Measurements from ENCODE around the gene TUBB6.

The TUBB6 gene

GRCh38 chr18:12321333-12321732, 13.3 kb downstream of the TUBB6 start:
- ChIA-PET CTCF (no interaction called here), POLR2A (interaction anchor here (1.1 kb wide), 1 partner anchor 55 kb away, joined by 3 read pairs; no protein-coding TSS in a partner anchor)

GRCh38 chr18:12324991-12325725, 17.1 kb downstream of the TUBB6 start:
- POLR2A ChIA-PET, result interaction anchor here (1.5 kb wide), 1 partner anchor 52 kb away, joined by 3 read pairs; the partner anchor contains the start of gene AFG3L2

More at GRCh38 chr18:12321333-12321732, 13.3 kb downstream of the TUBB6 start:
- DNase-seq (ENCODE audit: extremely low spot score), result no peak
- TF ChIP-seq CTBP1 (IDR thresholded peaks at IDR 0.05; ENCODE audit: borderline replicate concordance) (no peak), SP1 (IDR thresholded peaks at IDR 0.05) (no peak), ARNT (IDR thresholded peaks at IDR 0.05) (no peak), FOXK2 (IDR thresholded peaks at IDR 0.05) (no peak), TARDBP (IDR thresholded peaks at IDR 0.05) (no peak), HDGF (IDR thresholded peaks at IDR 0.05; ENCODE audit: borderline replicate concordance) (no peak), FOXM1 (IDR thresholded peaks at IDR 0.05; ENCODE audit: borderline replicate concordance) (no peak)

GRCh38 chr18:12325726-12326245, 17.7 kb downstream of the TUBB6 start:
- CTCF ChIA-PET, result no interaction called here
- DNase-seq (ENCODE audit: extremely low spot score), result no peak
- POLR2A ChIA-PET, result no interaction called here
- TF ChIP-seq PKNOX1 (IDR thresholded peaks at IDR 0.05) (no peak), FOXM1 (IDR thresholded peaks at IDR 0.05; ENCODE audit: borderline replicate concordance) (no peak), CTBP1 (IDR thresholded peaks at IDR 0.05; ENCODE audit: borderline replicate concordance) (no peak), LEF1 (IDR thresholded peaks at IDR 0.05; ENCODE audit: borderline replicate concordance) (no peak), L3MBTL2 (conservative IDR thresholded peaks at IDR 0.05) (no peak), BHLHE40 (IDR thresholded peaks at IDR 0.05; ENCODE audit: borderline replicate concordance) (no peak)

More at GRCh38 chr18:12324991-12325725, 17.1 kb downstream of the TUBB6 start:
- TF ChIP-seq SP1 (IDR thresholded peaks at IDR 0.05) (no peak), TARDBP (IDR thresholded peaks at IDR 0.05) (no peak), SUZ12 (IDR thresholded peaks at IDR 0.05) (no peak), ZNF384 (IDR thresholded peaks at IDR 0.05) (no peak)
- CTCF ChIA-PET, result no interaction called here
- no peak for DNase-seq (ENCODE audit: extremely low spot score)

- no peak for TF ChIP-seq HDGF (IDR thresholded peaks at IDR 0.05; ENCODE audit: borderline replicate concordance)
- no peak for TF ChIP-seq SP1 (IDR thresholded peaks at IDR 0.05)
- TF ChIP-seq ARNT (IDR thresholded peaks at IDR 0.05), result no peak
- no peak for TF ChIP-seq ELF4 (IDR thresholded peaks at IDR 0.05)
- no peak for TF ChIP-seq NFRKB (IDR thresholded peaks at IDR 0.05)
- TF ChIP-seq LEF1 (IDR thresholded peaks at IDR 0.05; ENCODE audit: borderline replicate concordance), result no peak
- no peak for TF ChIP-seq BHLHE40 (IDR thresholded peaks at IDR 0.05; ENCODE audit: borderline replicate concordance)
- POLR2A ChIA-PET, result no interaction called here
- CTCF ChIA-PET, result interaction anchor here (1.0 to 2.4 kb wide), 2 partner anchors 10 to 186 kb away, joined by 4 to 24 read pairs; no protein-coding TSS in a partner anchor
- DNase-seq (ENCODE audit: extremely low spot score), result no peak
These were observed 18.8 kb downstream of the TUBB6 start for GRCh38 chr18:12326711-12327460.

GRCh38 chr18:12327510-12328178, 19.6 kb downstream of the TUBB6 start:
- ChIA-PET CTCF (interaction anchor here (0.6 to 2.4 kb wide), 9 partner anchors 11 to 352 kb away, joined by 3 to 24 read pairs (median 3); no protein-coding TSS in a partner anchor), POLR2A (no interaction called here)
- peak; percentile 77 for DNase-seq (ENCODE audit: extremely low spot score)
- TF ChIP-seq LEF1 (IDR thresholded peaks at IDR 0.05; ENCODE audit: borderline replicate concordance), result no peak
- no peak for TF ChIP-seq FOXK2 (IDR thresholded peaks at IDR 0.05)
- TF ChIP-seq L3MBTL2 (conservative IDR thresholded peaks at IDR 0.05), result no peak
- TF ChIP-seq BHLHE40 (IDR thresholded peaks at IDR 0.05; ENCODE audit: borderline replicate concordance), result no peak

GRCh38 chr18:12328179-12328823, 20.3 kb downstream of the TUBB6 start:
- DNase-seq (ENCODE audit: extremely low spot score), result no peak
- POLR2A ChIA-PET, result no interaction called here
- TF ChIP-seq PKNOX1 (IDR thresholded peaks at IDR 0.05) (no peak), ZNF384 (IDR thresholded peaks at IDR 0.05) (no peak), L3MBTL2 (conservative IDR thresholded peaks at IDR 0.05) (no peak)

More at GRCh38 chr18:12328179-12328823, 20.3 kb downstream of the TUBB6 start:
- CTCF ChIA-PET, result interaction anchor here (0.5 to 2.4 kb wide), 10 partner anchors 11 to 353 kb away, joined by 3 to 24 read pairs (median 3); no protein-coding TSS in a partner anchor

Measured in HEK293T (cell line).